Neural crest cell (in vitro differentiated cells): ENCODE measurements around the gene IFT122. TPM values are rescaled to one million over a fixed set of nuclear protein-coding genes. Genes with fewer than 3 reads are reported as not detected.
A peak's percentile ranks its signal among the peaks of the same experiment; 100 is the strongest.

ENCODE experiments used
- DNase-seq: peaks from one replicate; pipeline ENCODE4 v3.0.0; 2021; ENCODE audit warnings: low read depth, mixed read lengths, low spot score
- H3K27ac Mint-ChIP-seq: one replicate; pipeline ENCODE4 v1.8.0; 2021; ENCODE audit warnings: mild to moderate bottlenecking, mixed read lengths; ENCODE audit not compliant: unreplicated experiment
- H3K27me3 Mint-ChIP-seq: 2 replicates; pipeline ENCODE4 v1.8.0; 2021; ENCODE audit warnings: low read depth, mild to moderate bottlenecking, mixed read lengths
- H3K36me3 Mint-ChIP-seq: 2 replicates; pipeline ENCODE4 v1.8.0; 2021; ENCODE audit warnings: low read depth, mild to moderate bottlenecking, mixed read lengths
- H3K4me1 Mint-ChIP-seq: 2 replicates; pipeline ENCODE4 v1.8.0; 2021; ENCODE audit warnings: mixed read lengths
- H3K4me3 Mint-ChIP-seq: one replicate; pipeline ENCODE4 v1.8.0; 2021; ENCODE audit warnings: mild to moderate bottlenecking, mixed read lengths
- H3K9me3 Mint-ChIP-seq: 2 replicates; pipeline ENCODE4 v1.8.0; 2021; ENCODE audit warnings: mixed read lengths
- CTCF ChIP-seq: fragments of 200-600 bp; sonication (generic); conservative IDR thresholded peaks from 2 replicates; pipeline ENCODE4 v1.5.0; 2021; ENCODE audit warnings: antibody characterized with exemption, mild to moderate bottlenecking
- total RNA-seq: library from RNA; stranded (reverse); gene quantifications from 2 replicates; pipeline ENCODE4 v1.2.1, GENCODE V29; 2021

Gene IFT122
- total RNA-seq, 1 donor from 2014 or later, result 44.9 TPM

- no peak overlapping the region for H3K27ac Mint-ChIP-seq
- DNase-seq, result no peak
- peaks cover 10% of the 10 kb centered on the region for H3K4me1 Mint-ChIP-seq
- no peak for TF ChIP-seq CTCF
- H3K27me3 Mint-ChIP-seq, result no peaks in the 10 kb centered on the region
- H3K4me3 Mint-ChIP-seq, result no peak overlapping the region
- H3K36me3 Mint-ChIP-seq, result no peaks in the 10 kb centered on the region
- no peaks in the 10 kb centered on the region for H3K9me3 Mint-ChIP-seq
Measured at GRCh38 chr3:129563332-129563731, 123.3 kb downstream of the IFT122 start.

- DNase-seq, result no peak
- Mint-ChIP-seq H3K27me3 (no peaks in the 10 kb centered on the region), H3K9me3 (no peaks in the 10 kb centered on the region), H3K4me3 (no peak overlapping the region), H3K36me3 (no peaks in the 10 kb centered on the region), H3K27ac (no peak overlapping the region), H3K4me1 (peaks cover 7% of the 10 kb centered on the region)
- TF ChIP-seq CTCF, result no peak
Measured at GRCh38 chr3:129563850-129564535, 124.0 kb downstream of the IFT122 start.

GRCh38 chr3:129564981-129565644, 125.1 kb downstream of the IFT122 start:
- no peaks in the 10 kb centered on the region for H3K27me3 Mint-ChIP-seq
- no peak overlapping the region for H3K4me3 Mint-ChIP-seq
- H3K9me3 Mint-ChIP-seq, result no peaks in the 10 kb centered on the region
- H3K27ac Mint-ChIP-seq, result peak overlapping the region; percentile 62
- H3K4me1 Mint-ChIP-seq, result peaks cover 7% of the 10 kb centered on the region
- no peak for TF ChIP-seq CTCF
- H3K36me3 Mint-ChIP-seq, result no peaks in the 10 kb centered on the region
- DNase-seq, result no peak

- Mint-ChIP-seq H3K27ac (no peak overlapping the region), H3K27me3 (no peaks in the 10 kb centered on the region), H3K4me3 (no peak overlapping the region), H3K4me1 (peaks cover under 1% of the 10 kb centered on the region), H3K36me3 (no peaks in the 10 kb centered on the region), H3K9me3 (no peaks in the 10 kb centered on the region)
- TF ChIP-seq CTCF, result no peak
- DNase-seq, result no peak
Measured at GRCh38 chr3:129565902-129566301, 125.9 kb downstream of the IFT122 start.

GRCh38 chr3:129567176-129567705, 127.2 kb downstream of the IFT122 start:
- H3K27me3 Mint-ChIP-seq, result no peaks in the 10 kb centered on the region
- no peak for DNase-seq
- TF ChIP-seq CTCF, result no peak
- no peaks in the 10 kb centered on the region for H3K4me1 Mint-ChIP-seq
- no peak overlapping the region for H3K4me3 Mint-ChIP-seq
- no peak overlapping the region for H3K27ac Mint-ChIP-seq
- H3K36me3 Mint-ChIP-seq, result no peaks in the 10 kb centered on the region
- no peaks in the 10 kb centered on the region for H3K9me3 Mint-ChIP-seq
